ENCODE results near the gene OPRD1.

OPRD1 gene

DNA sequence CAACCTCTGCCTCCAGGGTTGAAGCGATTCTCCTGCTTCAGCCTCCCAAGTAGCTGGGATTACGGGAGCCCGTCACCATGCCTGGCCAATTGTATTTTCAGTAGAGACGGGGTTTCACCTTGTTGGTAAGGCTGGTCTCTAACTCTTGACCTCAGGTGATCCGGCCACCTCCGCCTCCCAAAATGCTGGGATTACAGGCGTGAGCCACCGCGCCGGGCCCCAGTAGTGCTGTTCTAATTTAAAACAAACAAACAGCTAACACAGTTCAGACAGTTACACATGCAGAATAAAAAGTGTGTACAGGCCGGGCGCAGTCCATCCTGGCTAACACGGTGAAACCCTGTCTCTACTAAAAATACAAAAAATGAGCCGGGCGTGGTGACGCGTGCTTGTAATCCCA lies 35.6 kb upstream of the OPRD1 start:
- TF ChIP-seq CTCF (conservative IDR thresholded peaks at IDR 0.05; ENCODE audit: control insufficient read depth, insufficient read depth, low read depth, low read length), result no peak
- no peak for DNase-seq (ENCODE audit: low read depth)
- H3K4me3 ChIP-seq (ENCODE audit: control insufficient read depth, low read depth, low read length), result no peak overlapping the region

- TF ChIP-seq CTCF (conservative IDR thresholded peaks at IDR 0.05; ENCODE audit: control insufficient read depth, insufficient read depth, low read depth, low read length), result no peak
- no peak overlapping the region for H3K4me3 ChIP-seq (ENCODE audit: control insufficient read depth, low read depth, low read length)
- DNase-seq (ENCODE audit: low read depth), result no peak
These were observed 33.9 kb upstream of the OPRD1 start for GRCh38 chr1:28778021-28778420.

- no peak for DNase-seq (ENCODE audit: low read depth)
- no peak overlapping the region for H3K4me3 ChIP-seq (ENCODE audit: control insufficient read depth, low read depth, low read length)
- no peak for TF ChIP-seq CTCF (conservative IDR thresholded peaks at IDR 0.05; ENCODE audit: control insufficient read depth, insufficient read depth, low read depth, low read length)
These were observed 32.1 kb upstream of the OPRD1 start for GRCh38 chr1:28779751-28780408.

- no peak for DNase-seq (ENCODE audit: low read depth)
- no peak for TF ChIP-seq CTCF (conservative IDR thresholded peaks at IDR 0.05; ENCODE audit: control insufficient read depth, insufficient read depth, low read depth, low read length)
- no peak overlapping the region for H3K4me3 ChIP-seq (ENCODE audit: control insufficient read depth, low read depth, low read length)
These were observed 30.7 kb upstream of the OPRD1 start for GRCh38 chr1:28781305-28781704.

DNA sequence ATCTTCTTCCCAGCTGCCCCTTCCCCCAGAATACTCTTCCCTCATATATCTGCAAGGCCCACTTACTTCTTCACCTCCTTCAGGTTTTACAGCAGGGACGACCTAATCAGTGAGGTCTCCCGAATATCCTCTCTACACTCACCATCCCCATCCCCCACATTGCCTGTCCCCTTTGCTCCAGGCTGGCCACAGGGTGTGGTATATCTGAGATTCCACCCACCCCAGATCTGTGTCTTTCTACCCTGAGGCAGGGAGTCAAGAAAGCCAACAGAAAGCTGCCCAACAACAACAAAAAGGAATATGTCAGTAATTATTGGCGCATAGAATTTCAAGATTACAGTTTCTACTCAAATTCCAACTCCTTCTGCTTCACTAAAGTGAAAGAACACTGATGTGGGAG lies 30.0 kb upstream of the OPRD1 start:
- DNase-seq (ENCODE audit: low read depth), result no peak
- TF ChIP-seq CTCF (conservative IDR thresholded peaks at IDR 0.05; ENCODE audit: control insufficient read depth, insufficient read depth, low read depth, low read length), result no peak
- no peak overlapping the region for H3K4me3 ChIP-seq (ENCODE audit: control insufficient read depth, low read depth, low read length)

DNA sequence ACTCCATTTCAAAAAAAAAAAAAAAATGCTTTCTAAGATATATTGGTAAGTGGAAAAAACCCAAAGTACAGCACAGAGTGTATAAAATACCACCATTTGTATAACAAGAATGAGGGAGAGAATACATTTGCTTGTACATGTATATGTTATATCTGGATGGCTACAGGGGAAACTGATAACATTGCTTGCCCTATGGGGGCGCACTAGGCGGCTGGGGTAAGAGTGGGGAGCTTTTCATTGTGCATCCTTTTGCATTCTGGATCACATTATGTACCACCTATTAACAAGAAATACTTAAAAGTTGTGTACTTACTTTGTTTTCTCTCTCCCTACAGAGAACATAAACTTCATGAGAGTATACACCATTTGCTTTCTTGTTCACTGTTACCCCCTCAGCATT lies 28.6 kb upstream of the OPRD1 start:
- TF ChIP-seq CTCF (conservative IDR thresholded peaks at IDR 0.05; ENCODE audit: control insufficient read depth, insufficient read depth, low read depth, low read length), result no peak
- no peak for DNase-seq (ENCODE audit: low read depth)
- no peak overlapping the region for H3K4me3 ChIP-seq (ENCODE audit: control insufficient read depth, low read depth, low read length)

GRCh38 chr1:28789412-28789811 lies 22.6 kb upstream of the OPRD1 start:
- DNase-seq (ENCODE audit: low read depth), result no peak
- TF ChIP-seq CTCF (conservative IDR thresholded peaks at IDR 0.05; ENCODE audit: control insufficient read depth, insufficient read depth, low read depth, low read length), result no peak

More at GRCh38 chr1:28789412-28789811, 22.6 kb upstream of the OPRD1 start:
- H3K4me3 ChIP-seq (ENCODE audit: control insufficient read depth, low read depth, low read length), result no peak overlapping the region

Measured in fibroblast of mammary gland (primary cell).